OCI-LY3 (cell line): Measurements from ENCODE around the gene KRT74.

Experiments used
- EZH2phosphoT487 ChIP-seq: fragments of 200-600 bp; shearing (Covaris generic); IDR thresholded peaks from 2 replicates; pipeline ENCODE4 v1.6.1; 2018; ENCODE audit warnings: antibody characterized with exemption, mixed run types, low read depth
- TF ChIP-seq, protein P1 (sequence below): fragments of 200-600, 300-600 bp; sonication (generic); IDR thresholded peaks from 2 replicates; pipeline ENCODE4 v1.5.1; 2014; ENCODE audit warnings: antibody characterized with exemption, low read length, low read depth

DNA sequence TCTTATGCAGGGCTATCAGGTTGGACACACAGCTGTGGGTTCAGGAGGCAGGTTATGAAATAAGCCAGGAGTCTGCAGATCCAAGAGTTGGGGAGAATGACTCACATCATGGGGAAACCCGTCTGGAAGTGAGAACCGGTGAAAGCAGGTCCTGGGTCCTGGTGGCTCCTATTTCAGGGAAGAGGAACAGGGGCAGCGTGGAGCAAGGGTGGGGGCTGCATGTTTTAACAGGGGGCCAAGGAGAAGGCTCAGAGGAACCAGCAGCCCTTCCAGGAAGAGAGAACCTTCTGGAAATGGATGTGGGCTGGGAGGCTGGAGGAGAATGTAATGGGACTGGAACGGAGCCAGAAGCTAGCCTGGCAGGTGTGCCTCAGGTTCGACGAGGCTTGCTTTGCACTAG is 7.8 kb upstream of the KRT74 start:
- TF ChIP-seq, protein P1, sequence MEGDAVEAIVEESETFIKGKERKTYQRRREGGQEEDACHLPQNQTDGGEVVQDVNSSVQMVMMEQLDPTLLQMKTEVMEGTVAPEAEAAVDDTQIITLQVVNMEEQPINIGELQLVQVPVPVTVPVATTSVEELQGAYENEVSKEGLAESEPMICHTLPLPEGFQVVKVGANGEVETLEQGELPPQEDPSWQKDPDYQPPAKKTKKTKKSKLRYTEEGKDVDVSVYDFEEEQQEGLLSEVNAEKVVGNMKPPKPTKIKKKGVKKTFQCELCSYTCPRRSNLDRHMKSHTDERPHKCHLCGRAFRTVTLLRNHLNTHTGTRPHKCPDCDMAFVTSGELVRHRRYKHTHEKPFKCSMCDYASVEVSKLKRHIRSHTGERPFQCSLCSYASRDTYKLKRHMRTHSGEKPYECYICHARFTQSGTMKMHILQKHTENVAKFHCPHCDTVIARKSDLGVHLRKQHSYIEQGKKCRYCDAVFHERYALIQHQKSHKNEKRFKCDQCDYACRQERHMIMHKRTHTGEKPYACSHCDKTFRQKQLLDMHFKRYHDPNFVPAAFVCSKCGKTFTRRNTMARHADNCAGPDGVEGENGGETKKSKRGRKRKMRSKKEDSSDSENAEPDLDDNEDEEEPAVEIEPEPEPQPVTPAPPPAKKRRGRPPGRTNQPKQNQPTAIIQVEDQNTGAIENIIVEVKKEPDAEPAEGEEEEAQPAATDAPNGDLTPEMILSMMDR, result no peak
- TF ChIP-seq EZH2phosphoT487, result no peak
